ENCODE results near the gene MAS1. TPM values are rescaled to one million over a fixed set of nuclear protein-coding genes. Genes with fewer than 3 reads are reported as not detected.

MAS1 gene
- total and polyA plus RNA-seq, 2 donors (not counting 1 experiment from before 2014, with no cell fraction given) = not detected

- TF ChIP-seq CTCF (IDR thresholded peaks at IDR 0.05) (no peak), EZH2 (IDR thresholded peaks at IDR 0.05; ENCODE audit: borderline replicate concordance, insufficient read depth, low read depth, low read length, poor library complexity, severe bottlenecking) (no peak)
- Histone ChIP-seq H3K27me3 (replicated peaks in 1 of 4; ENCODE audit: control extremely low read depth in 1 of 4, control insufficient read depth in 3 of 4, insufficient read depth in 4 of 4, low read length in 3 of 4) (no peaks in the 10 kb centered on the region), H3K4me1 (ENCODE audit: control insufficient read depth in 2 of 2, insufficient read depth in 2 of 2, low read length in 2 of 2) (no peaks in the 10 kb centered on the region), H3K9me3 (ENCODE audit: control extremely low read depth in 1 of 3, control insufficient read depth in 2 of 3, insufficient read depth in 1 of 3, low read length in 2 of 3) (no peaks in the 10 kb centered on the region), H3K4me3 (ENCODE audit: control extremely low read depth in 1 of 5, extremely low read depth in 1 of 5, insufficient read depth in 1 of 5, low read depth in 2 of 5, low read length in 4 of 5) (no peak overlapping the region), H3K4me2 (replicated peaks; ENCODE audit: low read depth, low read length, poor library complexity, severe bottlenecking) (no peak overlapping the region), H3K36me3 (replicated peaks in 1 of 2; ENCODE audit: control extremely low read depth in 1 of 2, control insufficient read depth in 1 of 2, extremely low read depth in 1 of 2, insufficient read depth in 2 of 2, low read length in 1 of 2) (no peaks in the 10 kb centered on the region), H3K79me2 (ENCODE audit: control insufficient read depth, insufficient read depth, low read length) (no peaks in the 10 kb centered on the region), H3K27ac (ENCODE audit: low read length in 2 of 2) (no peak overlapping the region), H2AFZ (ENCODE audit: insufficient read depth, low read depth, low read length, poor library complexity, severe bottlenecking) (no peak overlapping the region), H4K20me1 (ENCODE audit: control insufficient read depth, insufficient read depth, low read length, poor library complexity, severe bottlenecking) (no peaks in the 10 kb centered on the region), H3K9ac (ENCODE audit: low read length) (no peak overlapping the region)
- Mint-ChIP-seq H3K4me1 (no peaks in the 10 kb centered on the region), H3K9me3 (ENCODE audit: insufficient read depth) (no peaks in the 10 kb centered on the region), H3K4me3 (no peak overlapping the region), H3K27me3 (peaks cover 12% of the 10 kb centered on the region), H3K27ac (no peak overlapping the region)
- ChIA-PET CTCF (no interaction called here), POLR2A (no interaction called here)
- DNase-seq (no peak), ATAC-seq (ENCODE audit: low read depth) (no peak)
- 82% methylated on average over 7 of the region's 15 CpGs for WGBS (ENCODE audit: insufficient coverage)
- intact Hi-C loops (cut with micrococcal nuclease) = no loop called here
Observed at GRCh38 chr6:159899994-159900745, 9.4 kb downstream of the MAS1 start.

- H3K27ac ChIP-seq (ENCODE audit: low read length in 2 of 2) = no peak overlapping the region
- no peaks in the 10 kb centered on the region for H3K9me3 ChIP-seq (ENCODE audit: control extremely low read depth in 1 of 3, control insufficient read depth in 2 of 3, insufficient read depth in 1 of 3, low read length in 2 of 3)
- TF ChIP-seq EZH2 (IDR thresholded peaks at IDR 0.05; ENCODE audit: borderline replicate concordance, insufficient read depth, low read depth, low read length, poor library complexity, severe bottlenecking) = no peak
- H3K4me2 ChIP-seq (replicated peaks; ENCODE audit: low read depth, low read length, poor library complexity, severe bottlenecking) = no peak overlapping the region
- H3K9me3 Mint-ChIP-seq (ENCODE audit: insufficient read depth) = no peaks in the 10 kb centered on the region
- no peaks in the 10 kb centered on the region for H3K79me2 ChIP-seq (ENCODE audit: control insufficient read depth, insufficient read depth, low read length)
- H2AFZ ChIP-seq (ENCODE audit: insufficient read depth, low read depth, low read length, poor library complexity, severe bottlenecking) = no peak overlapping the region
- DNase-seq = no peak
- no peaks in the 10 kb centered on the region for H3K4me1 ChIP-seq (ENCODE audit: control insufficient read depth in 2 of 2, insufficient read depth in 2 of 2, low read length in 2 of 2)
- H3K4me3 ChIP-seq (ENCODE audit: control extremely low read depth in 1 of 5, extremely low read depth in 1 of 5, insufficient read depth in 1 of 5, low read depth in 2 of 5, low read length in 4 of 5) = no peak overlapping the region
- H3K4me1 Mint-ChIP-seq = no peaks in the 10 kb centered on the region
- peaks cover 17% of the 10 kb centered on the region for H3K27me3 Mint-ChIP-seq
- H3K4me3 Mint-ChIP-seq = no peak overlapping the region
- no peak overlapping the region for H3K27ac Mint-ChIP-seq
- H3K27me3 ChIP-seq (replicated peaks in 1 of 4; ENCODE audit: control extremely low read depth in 1 of 4, control insufficient read depth in 3 of 4, insufficient read depth in 4 of 4, low read length in 3 of 4) = no peaks in the 10 kb centered on the region
- 84% methylated on average over 9 of the region's 9 CpGs for WGBS (ENCODE audit: insufficient coverage)
- H3K9ac ChIP-seq (ENCODE audit: low read length) = no peak overlapping the region
- POLR2A ChIA-PET = no interaction called here
- intact Hi-C loops (cut with micrococcal nuclease) = no loop called here
- CTCF ChIA-PET = no interaction called here
- H3K36me3 ChIP-seq (replicated peaks in 1 of 2; ENCODE audit: control extremely low read depth in 1 of 2, control insufficient read depth in 1 of 2, extremely low read depth in 1 of 2, insufficient read depth in 2 of 2, low read length in 1 of 2) = no peaks in the 10 kb centered on the region
- no peaks in the 10 kb centered on the region for H4K20me1 ChIP-seq (ENCODE audit: control insufficient read depth, insufficient read depth, low read length, poor library complexity, severe bottlenecking)
- no peak for ATAC-seq (ENCODE audit: low read depth)
Observed at GRCh38 chr6:159902620-159903019, 11.8 kb downstream of the MAS1 start.

All from B cell (primary cell).